22Rv1 (cell line): ENCODE data around the gene SLC34A3.

ENCODE experiments used
- H3K27ac ChIP-seq: fragments of 450-650 bp; 2 replicates; pipeline ENCODE4 v1.5.1; 2017
- CTCF ChIP-seq: fragments of 450-650 bp; IDR thresholded peaks from 2 replicates; pipeline ENCODE4 v1.5.1; 2017; ENCODE audit warnings: mild to moderate bottlenecking
- ZFX ChIP-seq: fragments of 450-650 bp; IDR thresholded peaks from 2 replicates; pipeline ENCODE4 v1.6.1; 2017; ENCODE audit warnings: antibody characterized with exemption, borderline replicate concordance

SLC34A3 gene

DNA sequence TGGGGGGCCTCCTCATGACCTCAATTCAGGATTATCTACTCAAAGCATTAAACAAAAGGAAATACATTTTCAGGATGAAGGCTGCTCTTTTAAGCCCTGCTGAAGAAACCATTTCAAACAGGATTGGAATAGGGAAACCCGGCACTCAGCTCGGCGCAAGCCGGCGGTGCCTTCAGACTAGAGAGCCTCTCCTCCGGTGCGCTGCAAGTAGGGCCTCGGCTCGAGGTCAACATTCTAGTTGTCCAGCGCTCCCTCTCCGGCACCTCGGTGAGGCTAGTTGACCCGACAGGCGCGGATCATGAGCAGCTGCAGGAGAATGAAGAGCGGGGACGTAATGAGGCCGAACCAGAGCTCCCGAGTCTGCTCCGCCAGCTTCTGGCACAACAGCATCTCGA, 26.0 kb upstream of the SLC34A3 start:
- TF ChIP-seq CTCF: no peak
- peak overlapping the region; percentile 72 for H3K27ac ChIP-seq

DNA sequence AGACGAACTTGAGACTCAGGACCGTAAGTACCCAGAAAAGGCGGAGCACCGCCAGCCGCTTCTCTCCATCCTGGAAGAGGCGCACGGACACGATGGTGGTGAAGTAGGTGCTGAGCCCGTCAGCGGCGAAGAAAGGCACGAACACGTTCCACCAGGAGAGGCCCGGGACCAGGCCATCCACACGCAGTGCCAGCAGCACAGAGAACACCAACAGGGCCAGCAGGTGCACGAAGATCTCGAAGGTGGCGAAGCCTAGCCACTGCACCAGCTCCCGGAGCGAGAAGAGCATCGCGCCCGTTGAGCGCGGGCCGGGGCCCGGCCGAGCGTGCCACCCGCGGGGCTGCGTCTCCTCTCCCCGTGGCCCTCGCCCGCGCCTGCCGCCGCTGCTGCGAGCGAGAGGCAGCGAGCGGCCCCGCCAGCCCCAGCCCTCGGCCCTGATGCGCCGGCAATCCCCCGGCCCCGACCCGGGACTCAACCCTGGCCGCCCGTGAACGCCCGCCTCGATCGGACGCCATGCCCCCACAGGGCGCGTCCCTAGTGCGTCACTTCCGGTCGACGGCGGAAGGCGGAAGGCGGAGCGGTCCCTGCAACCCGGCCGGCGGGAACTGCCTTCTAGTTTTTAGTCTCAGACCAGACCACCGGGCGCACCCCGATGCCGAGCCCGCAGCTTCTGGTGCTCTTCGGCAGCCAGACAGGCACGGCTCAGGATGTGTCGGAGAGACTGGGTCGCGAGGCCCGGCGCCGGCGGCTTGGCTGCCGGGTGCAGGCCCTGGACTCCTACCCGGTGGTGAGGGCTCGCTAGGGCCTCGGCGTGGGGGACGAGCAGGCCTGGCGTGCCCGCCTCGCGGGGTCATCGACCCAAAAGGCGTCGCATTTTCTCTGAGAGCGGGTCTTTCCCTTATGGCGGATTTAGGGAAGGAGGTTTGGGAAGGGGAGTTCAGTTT, 25.3 kb upstream of the SLC34A3 start, which contains the start of the genes NDOR1 and TMEM203:
Gene NDOR1 (plus strand): TSS at position 575 of the 944 bp plus-strand sequence. CDS start 78 bp downstream, at position 653.
Gene TMEM203 (minus strand): TSS at position 523 of the 944 bp plus-strand sequence. CDS start 234 bp downstream, at position 289.
- no peak for TF ChIP-seq CTCF
- no peak for TF ChIP-seq ZFX
- peak within 1 kb of the TSS; percentile 72 for H3K27ac ChIP-seq

GRCh38 chr9:137206602-137207001, 24.1 kb upstream of the SLC34A3 start:
- TF ChIP-seq CTCF (no peak), ZFX (no peak)
- H3K27ac ChIP-seq: peak overlapping the region; percentile 72; the same call in 1 of the 2 replicates

DNA sequence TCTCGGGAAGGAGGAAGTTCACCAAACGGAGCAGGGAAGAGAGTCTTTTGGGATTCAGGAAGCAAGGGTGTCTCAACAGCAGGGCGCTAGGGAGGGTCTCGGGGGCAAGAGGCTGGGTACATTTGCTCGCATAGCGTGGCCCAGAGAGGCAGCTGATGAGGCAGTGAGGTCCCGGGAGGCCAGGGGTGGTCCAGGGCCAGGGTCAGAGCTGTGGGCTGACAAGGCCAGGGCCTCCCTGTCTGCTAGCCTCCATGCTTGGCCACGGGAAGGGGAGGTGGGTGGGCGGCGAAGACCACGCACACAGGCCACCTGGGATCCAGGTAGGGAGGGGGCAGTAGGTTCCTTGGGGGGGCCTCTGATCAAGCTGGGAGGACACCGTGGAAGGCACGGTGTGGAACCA, 19.2 kb upstream of the SLC34A3 start:
- no peak overlapping the region for H3K27ac ChIP-seq
- TF ChIP-seq ZFX (no peak), CTCF (no peak)

DNA sequence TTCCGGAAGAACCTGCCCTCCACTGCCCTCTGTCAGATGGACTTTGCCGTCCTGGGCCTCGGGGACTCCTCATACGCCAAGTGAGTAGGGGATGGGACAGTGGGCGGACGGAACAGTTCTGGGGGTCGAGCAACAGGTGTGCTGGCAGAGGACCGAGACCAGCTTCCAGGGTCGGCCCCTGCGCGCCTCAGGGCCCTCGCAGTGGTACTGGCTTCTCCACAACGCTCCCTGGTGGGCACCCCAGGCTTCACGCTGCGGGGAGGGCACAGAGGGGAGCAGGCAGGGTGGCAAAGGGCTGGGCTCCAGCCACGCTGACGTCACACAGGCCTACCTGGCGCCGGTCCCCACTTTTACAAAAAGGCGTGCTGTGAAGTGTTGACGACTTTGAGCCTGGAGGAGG, 18.2 kb upstream of the SLC34A3 start:
- TF ChIP-seq ZFX (no peak), CTCF (no peak)

DNA sequence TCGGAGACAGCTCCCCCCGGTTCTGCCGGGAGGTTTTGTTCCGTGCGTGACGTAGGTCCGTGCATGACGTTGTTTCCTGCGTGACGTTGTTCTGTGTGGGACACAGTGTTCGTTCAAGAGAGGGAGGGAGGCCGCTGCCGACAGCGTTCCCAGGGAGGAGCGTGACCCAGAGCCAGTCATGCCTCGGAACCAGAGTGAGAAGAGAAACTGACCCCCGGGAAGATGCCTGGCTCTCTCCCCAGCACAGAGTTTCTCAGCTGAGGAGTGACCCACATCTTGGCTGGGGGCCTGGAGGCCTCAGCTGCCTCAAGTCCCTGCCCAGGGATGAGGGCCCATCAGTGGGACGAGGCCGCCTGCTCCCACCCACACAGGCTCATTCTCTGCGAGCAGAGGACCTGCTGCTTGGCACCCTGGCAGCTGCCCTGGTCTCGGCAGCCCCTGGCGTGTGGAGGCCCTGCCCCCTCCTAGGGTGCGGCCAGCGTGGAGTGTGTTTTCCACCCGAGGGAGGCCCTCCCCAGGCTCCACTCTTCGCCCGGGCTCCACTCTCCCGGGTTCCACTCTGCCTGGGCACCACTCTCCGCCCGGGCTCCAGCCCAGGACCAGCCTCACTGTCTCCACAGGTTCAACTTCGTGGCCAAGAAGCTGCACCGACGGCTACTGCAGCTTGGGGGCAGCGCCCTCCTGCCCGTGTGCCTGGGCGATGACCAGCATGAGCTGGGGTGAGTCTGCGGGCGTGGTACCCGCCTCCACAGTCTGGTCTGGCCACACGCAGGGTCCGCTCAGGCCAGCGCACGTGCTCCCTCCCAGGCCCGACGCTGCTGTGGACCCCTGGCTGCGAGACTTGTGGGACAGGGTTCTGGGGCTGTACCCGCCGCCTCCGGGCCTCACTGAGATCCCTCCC, 17.3 kb upstream of the SLC34A3 start:
- TF ChIP-seq ZFX (no peak), CTCF (peak; percentile 38)
- no peak overlapping the region for H3K27ac ChIP-seq

More for the DNA sequence above, 18.2 kb upstream of the SLC34A3 start:
- H3K27ac ChIP-seq: no peak overlapping the region
